Ureter (tissue), 1 donor: ENCODE measurements around the gene MPPED2. TPM values are rescaled to one million over a fixed set of nuclear protein-coding genes. Genes with fewer than 3 reads are reported as not detected.

ENCODE experiments used
- DNase-seq: peaks from one replicate; pipeline ENCODE4 v3.0.0-alpha.2; 2020; ENCODE audit warnings: low spot score
- total RNA-seq: library from RNA; stranded (reverse); gene quantifications from one replicate; pipeline ENCODE4 v1.2.4, GENCODE V29; 2023
- donor health status: DM: yes; HTN: yes; CAD: no.

MPPED2 gene
- 77.2 TPM for total RNA-seq

- DNase-seq = peak; percentile 51
Measured at GRCh38 chr11:30586251-30587144, at the start of gene MPPED2. Gene MPPED2, minus strand, starts transcription at chr11:30586353. Its CDS starts 5,980 bp downstream, at chr11:30580373.

GRCh38 chr11:30635401-30635989 is 49.3 kb upstream of the MPPED2 start:
- DNase-seq = no peak

DNA sequence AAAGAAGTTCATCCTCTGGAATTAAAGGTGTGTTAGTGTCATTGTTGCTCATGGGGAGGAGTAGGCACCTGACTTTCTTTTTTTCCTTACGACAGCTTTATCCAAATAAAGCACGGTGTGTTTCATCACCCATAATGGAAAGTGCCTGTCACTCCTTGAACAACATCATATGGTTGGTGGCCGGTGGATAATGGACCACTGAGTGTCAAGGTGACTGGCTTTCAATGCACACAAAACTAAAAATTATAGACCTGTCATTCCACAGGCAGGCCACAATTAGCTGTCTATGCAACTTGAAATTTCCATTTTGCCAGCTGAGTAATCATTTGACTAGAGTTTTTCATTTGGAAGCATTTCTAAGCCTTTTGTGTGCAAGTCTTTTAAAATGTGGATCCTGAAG is 45.0 kb upstream of the MPPED2 start:
- DNase-seq = no peak

DNA sequence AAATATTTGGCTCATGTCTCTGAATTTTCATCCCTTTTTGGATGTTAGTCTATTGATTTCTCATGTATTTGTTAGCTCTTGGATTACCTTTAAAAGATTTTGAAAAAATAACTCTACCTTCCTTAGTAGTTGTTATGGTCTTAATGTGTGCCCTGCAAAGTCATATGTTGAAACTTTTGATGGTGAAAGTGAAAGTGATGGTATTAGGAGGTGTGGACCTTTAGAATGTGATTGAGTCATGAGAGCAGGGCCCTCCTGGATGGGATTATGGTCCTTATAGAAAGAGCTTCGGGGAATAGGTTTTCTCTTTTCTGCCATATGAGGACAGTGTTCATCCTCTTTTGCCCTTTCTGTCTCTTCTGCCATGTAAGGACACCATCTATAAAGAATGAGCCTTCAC is 33.6 kb upstream of the MPPED2 start:
- no peak for DNase-seq

DNA sequence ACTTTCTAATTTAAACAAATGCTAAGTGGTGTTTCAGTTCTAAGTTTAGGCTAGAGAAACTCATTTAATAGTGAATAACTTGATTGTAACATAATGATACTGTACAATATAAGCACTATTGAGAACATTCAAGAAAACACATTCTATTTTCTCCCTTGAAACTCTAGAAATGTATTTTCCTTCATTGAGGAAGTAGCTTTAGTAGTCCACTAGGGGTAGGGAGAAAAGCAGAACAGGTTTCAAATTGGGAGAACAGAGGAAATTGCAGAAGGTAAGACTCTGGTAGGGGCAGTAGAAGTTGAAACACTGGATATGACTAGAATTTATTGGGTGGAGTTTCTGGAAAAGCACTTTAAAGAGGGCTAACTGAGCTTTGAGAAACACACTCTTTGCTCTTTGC is 31.6 kb upstream of the MPPED2 start:
- no peak for DNase-seq

- no peak for DNase-seq
Measured at GRCh38 chr11:30610628-30611027, 24.5 kb upstream of the MPPED2 start.

DNA sequence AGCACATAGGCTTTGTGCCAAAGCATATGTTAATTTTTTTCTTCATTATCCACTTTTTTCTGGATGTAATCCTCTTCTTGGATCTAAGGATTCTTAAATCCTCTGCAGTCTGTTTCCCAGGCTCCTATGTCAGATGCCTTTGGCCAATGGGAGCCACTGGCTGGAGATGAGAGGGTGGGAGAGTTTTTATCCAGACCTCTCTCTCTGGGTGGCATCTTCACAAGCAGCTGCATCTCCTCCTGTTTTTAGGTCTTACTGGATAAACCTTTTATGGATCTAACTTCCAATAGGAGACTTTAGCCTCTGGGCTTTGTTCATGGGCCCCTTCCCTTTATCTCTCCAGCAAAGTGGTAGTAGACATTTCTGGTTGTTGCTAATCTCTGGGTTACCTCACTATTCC is 22.4 kb upstream of the MPPED2 start:
- no peak for DNase-seq

DNA sequence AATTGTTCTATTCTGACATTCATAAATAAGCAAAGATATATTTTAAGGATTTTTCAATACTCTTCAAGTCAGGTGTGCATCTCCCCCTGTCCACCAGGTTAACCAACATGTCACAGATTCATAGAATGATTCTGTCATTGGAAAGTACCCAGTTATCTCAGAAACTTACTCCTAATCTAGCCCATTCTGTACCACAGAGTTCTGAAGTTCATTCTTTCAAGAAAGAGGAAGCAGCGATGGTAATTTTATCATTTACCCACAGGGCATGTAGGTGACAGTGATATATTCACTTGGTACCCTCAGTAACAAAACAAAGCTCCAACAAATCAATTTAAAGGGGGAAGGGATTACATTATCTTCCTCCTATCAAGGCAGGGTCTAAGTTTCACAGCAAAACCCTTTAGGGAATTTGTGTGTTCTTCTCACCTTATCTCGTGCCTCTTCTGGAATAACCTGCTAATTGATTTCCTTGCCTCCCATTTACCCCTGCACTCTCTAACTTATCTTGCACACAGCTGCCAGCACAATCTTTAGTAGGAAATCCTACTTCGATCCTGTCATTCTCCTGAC is 19.0 kb upstream of the MPPED2 start:
- DNase-seq = no peak

- DNase-seq = no peak
Measured at GRCh38 chr11:30603357-30603756, 17.2 kb upstream of the MPPED2 start.

DNA sequence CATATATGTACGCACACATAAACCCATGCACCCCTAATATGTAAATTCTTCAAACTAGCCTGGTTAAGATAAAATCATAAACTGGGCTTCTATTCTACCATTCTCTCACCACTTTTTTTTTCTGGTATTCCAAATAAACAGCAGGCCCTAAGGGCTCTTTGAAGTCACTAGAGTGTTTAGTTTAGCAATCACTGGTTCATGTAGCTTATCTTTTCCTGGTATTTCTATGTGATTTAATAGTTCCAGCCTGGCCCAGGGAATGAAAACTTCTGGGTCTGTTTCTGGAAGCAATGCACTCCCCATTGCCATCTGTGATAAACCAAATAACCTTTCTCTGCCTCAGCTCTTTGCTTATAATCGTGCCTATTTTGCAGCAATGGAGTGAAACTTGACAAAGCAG is 10.7 kb upstream of the MPPED2 start:
- no peak for DNase-seq

GRCh38 chr11:30595934-30596333 is 9.8 kb upstream of the MPPED2 start:
- no peak for DNase-seq

DNA sequence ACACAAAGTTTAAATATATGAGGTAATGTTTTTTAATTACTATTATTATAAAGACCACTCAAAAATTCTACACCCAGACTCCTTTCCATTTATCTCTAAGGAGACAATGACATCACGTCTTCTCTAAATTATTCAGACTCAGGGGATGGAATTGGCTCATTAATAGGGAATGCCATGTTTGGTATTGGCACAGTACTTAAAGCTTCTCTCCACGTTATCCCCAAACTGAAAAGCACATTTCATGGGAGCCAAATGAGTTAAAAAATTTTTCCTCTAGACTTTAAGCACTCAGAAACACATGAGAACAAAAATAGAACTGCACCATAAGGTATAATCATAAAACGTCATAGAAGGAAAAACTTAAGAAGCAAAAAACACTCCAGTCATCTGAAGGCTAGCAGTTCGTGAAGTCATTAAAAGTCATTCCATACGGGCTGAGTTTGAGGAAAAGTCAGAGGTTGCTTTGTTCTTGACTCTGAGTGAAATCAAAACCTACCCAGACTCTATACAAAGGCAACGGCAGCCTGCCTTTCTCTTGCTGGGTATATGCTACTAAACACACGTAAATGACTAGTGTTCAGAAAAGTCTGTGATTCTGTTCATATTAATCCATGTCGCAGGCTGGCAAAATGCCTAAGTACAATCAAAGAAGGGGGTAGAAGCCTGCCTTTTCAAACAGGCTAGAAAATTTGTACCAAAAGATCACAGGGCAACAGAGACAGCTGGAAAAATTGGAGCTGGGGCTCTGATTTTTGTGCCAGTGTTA is 8.7 kb upstream of the MPPED2 start:
- no peak for DNase-seq

DNA sequence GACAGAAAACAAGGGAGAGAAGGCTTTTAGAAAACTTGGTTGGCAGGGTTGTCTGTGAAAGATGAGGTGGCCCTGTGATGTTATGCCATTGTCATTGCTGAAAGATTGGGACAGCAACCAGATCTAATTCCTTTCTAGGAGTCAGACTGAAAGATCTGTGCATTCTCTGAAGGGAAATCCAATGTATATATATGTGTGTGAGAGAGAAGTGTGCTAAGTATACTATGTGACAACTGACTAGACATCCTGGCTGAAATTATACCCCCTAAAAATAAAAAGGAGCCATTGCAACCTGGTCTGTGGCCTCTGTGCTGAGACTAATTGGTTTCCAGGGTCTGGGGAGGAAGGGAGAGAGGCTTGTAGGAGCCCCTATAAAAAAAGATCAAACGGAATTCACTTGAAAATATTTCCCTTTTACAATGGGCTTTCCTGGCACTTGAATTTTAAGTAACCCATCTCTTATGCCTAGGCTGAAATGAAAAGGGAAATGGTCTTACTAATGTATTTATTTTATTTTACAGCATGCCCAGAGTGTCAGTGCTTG is 1.2 kb upstream of the MPPED2 start:
- no peak for DNase-seq

GRCh38 chr11:30585892-30586250 is 282 bp downstream of the MPPED2 start:
- DNase-seq = peak; percentile 45

- peak; percentile 53 for DNase-seq
Measured at GRCh38 chr11:30585125-30585891, 845 bp downstream of the MPPED2 start.

DNA sequence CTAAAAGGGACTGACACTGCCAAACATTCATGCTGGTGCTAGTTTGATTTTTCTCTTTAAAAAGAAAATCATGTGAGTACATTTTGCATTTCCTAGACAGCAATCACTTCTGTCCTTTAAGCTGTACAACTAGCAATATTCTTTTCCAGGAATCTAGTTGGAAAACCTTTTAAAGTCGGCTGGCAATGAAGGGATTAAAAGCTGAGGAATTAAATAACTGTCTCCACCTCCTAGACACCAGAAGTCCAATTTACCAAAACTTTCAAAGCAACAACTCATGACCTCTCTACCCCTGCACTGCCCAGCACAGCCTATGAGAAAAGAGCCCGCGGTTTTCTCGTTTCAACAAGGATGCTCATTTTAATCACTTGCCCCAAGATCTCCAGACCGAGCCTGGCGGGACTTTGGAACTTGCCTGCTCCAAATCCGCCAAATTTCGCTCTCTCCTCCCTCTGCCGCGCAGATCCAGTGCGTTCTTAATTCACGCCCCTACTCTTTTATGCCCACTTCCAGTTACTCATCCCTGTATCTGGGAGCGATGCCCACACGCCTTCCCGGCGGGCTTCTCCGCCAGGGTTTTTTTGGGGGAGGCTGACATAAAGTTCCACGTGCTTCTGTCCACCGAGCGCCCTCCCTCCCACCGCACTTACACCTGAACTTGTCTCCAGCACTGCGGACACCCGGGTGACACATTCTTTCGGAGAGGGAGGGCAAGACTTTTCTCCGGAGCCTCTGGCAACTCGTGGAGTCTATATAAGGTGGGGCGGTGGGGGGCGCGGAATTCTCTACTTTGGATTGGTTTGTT is 2.5 kb downstream of the MPPED2 start:
- DNase-seq = peak; percentile 47

GRCh38 chr11:30582726-30583125 is 3.4 kb downstream of the MPPED2 start:
- no peak for DNase-seq

DNA sequence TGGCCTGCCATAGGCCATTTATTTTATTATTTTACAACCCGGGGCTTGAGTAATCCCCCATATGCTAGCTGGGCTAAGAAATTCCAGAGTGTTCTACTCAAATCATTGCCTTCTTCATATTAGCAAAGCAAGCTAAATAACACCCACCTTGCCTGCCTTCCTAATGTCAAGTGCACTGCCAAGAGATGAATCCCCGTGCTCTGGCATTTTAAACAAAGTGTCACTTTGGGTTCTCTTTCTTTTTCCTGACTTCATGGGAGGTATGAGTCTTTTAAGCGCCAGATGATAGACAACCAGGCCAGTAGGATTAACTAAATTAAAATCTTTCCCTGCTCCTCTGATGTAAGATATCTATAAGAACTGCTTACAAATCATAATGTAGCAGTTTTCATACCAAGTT is 4.5 kb downstream of the MPPED2 start:
- DNase-seq = no peak

DNA sequence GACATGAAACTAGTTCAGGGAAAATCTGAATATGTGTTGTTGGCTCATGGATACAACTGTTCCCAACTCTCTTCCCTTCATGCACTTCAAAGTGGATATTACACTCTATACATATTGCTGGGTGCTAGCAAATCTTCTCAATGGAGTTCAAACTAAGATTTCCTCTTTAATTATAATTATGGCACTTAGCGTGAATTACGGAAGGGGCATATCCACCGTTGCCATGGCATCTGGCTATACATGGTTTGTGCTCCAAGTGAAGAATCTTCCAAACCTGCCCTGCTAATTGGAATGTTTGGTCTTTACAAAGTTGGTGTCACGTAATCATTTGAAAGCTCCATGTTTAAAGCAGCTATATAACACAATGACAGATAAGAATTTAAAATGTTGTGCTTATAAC is 5.6 kb downstream of the MPPED2 start:
- DNase-seq = no peak

GRCh38 chr11:30579415-30580175 is 6.6 kb downstream of the MPPED2 start:
- DNase-seq = no peak
